CD4-positive, alpha-beta T cell treated with Interleukin-17A for 4 hours (primary cell): ENCODE data around the gene RILPL1.
"Not testable (repeated sequence)": the region's sequence is repeated elsewhere in the genome, so short reads cannot be mapped to it uniquely, and the experiment has no call there.

Experiments
- DNase-seq: peaks from one replicate; pipeline ENCODE4 v3.0.0-alpha.2; 2020; ENCODE audit warnings: mixed read lengths

RILPL1 gene

DNA sequence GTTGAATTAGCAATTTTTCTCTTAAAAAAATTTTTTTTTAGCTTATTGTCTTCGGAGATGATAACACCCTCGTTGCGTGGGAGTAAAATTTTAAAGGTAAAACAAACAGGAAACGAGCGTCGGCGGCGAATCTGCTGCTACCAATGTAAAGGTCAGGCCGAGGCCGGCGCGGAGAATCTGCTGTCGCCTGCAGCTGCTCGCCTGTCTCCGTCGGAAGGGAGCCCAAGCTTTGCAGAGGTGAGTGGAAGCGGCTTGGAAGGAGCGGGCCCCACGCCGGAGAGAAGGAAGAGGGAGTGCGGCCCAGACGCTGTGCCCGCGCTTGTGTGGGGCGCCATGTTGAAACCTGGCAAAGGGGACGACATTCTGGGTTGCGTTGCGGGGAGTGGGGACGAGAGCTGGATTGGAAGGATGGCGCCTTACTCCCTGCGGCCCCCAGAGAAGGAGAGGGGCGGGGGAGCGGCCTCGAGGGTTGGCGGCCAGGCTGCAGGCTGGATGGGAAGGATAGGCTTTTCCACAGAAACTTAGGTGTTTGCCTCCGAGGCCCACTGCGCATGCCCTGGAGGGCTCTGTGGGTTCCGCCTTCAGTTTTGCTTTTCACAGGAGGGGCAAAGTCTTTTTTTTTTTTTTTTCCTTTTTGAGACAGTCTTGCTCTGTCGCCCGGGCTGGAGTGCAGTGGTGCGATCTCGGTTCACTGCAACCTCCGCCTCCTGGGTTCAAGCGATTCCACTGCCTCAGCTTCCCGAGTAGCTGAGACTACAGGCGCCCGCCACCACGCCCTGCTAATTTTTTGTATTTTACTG lies 75.3 kb downstream of the RILPL1 start, which contains the start of gene SNRNP35:
SNRNP35 (plus strand) TSS at position 160 of the 800 bp plus-strand sequence. CDS start 7,402 bp downstream, outside the sequence.
- peak; percentile 90 for DNase-seq

GRCh38 chr12:123453165-123453564 lies 80.4 kb downstream of the RILPL1 start:
- no peak for DNase-seq

GRCh38 chr12:123452276-123452550 lies 81.3 kb downstream of the RILPL1 start:
- DNase-seq, result not testable (repeated sequence)

GRCh38 chr12:123450636-123451035 lies 82.9 kb downstream of the RILPL1 start:
- no peak for DNase-seq

DNA sequence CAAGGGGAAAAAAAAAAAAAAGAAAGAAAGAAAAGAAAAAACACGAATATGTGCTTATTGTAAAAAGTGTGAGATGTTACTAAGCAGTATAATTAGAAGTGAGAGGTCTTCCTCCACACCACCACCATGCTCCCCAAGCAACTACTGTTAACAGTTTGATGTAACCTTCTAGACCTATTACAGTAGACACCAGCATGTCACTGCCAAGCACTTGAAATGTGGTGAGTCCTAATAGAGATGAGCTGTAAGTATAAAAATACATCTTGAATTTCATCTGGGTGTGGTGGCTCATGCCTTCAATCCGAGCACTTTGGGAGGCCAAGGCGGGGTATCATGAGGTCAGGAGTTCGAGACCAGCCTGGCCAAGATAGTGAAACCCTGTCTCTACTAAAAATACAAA lies 83.7 kb downstream of the RILPL1 start:
- no peak for DNase-seq

DNA sequence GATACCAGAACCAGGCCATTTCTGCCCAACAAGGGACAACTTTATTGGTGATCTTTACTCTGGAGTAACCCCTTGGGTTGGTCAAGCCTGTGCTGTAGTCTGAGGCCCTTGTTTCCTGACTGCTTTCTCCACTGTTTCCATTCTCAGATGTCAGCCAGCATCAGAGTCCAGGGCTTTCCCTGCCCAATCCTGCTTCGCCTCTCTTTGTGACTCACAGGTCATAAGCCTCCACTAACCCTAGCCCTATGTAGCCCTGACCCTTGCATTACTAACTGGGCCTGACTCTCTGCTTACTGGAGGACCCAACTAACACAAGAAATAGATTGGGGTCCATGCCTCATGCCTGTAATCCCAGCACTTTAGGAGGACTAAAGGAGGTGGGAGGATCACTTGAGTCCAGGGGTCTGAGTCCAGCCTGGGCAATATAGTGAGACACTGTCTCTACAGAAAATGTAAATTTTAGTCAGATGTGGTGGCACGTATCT lies 84.2 kb downstream of the RILPL1 start:
- DNase-seq, result no peak

DNA sequence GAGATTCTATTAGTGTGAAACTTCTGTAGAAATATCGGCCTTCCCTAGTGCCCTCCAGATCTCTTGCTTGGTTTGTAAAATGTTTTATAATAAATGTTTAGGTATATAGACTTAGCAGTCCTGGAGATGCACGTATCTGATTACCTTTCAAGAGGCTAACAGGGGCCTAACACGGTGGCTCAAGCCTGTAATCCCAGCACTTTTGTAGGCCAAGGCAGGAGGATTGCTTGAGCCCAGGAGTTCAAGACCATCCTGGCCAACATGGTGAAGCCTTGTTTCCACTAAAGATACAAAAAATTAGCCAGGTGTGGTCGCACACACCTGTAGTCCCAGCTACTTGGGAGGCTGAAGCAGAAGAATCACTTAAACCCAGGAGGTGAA lies 87.2 kb downstream of the RILPL1 start:
- no peak for DNase-seq

DNA sequence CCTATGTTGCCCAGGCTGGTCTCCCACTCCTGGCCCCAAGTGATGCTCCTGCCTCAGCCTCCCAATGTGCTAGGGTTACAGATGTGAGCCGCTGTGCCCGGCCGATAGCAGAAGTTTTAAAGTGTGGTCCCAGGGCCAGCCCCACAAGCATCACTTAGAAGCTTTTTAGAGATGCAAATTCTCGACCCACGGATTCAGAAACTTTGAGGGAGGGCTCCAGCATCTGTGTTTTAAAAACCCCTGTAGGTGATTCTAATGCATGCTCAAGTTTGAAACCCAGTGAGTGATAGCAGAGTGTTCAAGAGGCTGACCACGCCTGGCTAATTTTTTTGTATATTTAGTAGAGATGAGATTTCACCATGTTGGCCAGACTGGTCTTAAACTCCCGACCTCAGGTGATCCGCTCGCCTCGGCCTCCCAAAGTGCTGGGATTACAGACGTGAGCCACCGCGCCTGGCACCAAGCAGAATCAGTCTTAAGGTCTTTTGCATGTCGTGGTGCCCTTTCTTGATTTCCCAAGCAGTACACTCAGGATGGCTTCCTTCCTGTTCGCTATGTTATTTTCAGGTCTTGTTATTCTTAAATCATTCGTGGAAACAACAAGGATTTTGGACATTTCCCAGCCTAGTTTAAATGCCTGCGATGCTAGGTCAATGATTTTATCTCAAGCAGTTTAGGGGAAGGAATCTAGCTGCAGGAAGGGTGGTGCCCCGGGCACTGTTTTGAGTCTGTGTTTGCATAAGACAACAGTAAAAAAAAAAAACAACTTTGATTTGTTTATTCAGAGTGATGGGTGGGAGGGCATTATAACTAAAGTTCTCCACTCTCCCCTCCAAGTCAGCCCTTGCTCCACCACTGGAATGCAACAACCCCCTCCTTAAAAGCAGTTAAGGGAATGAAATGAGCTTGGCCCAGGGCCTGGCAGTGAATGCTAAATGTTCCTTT lies 87.9 kb downstream of the RILPL1 start:
- DNase-seq, result peak; percentile 32

DNA sequence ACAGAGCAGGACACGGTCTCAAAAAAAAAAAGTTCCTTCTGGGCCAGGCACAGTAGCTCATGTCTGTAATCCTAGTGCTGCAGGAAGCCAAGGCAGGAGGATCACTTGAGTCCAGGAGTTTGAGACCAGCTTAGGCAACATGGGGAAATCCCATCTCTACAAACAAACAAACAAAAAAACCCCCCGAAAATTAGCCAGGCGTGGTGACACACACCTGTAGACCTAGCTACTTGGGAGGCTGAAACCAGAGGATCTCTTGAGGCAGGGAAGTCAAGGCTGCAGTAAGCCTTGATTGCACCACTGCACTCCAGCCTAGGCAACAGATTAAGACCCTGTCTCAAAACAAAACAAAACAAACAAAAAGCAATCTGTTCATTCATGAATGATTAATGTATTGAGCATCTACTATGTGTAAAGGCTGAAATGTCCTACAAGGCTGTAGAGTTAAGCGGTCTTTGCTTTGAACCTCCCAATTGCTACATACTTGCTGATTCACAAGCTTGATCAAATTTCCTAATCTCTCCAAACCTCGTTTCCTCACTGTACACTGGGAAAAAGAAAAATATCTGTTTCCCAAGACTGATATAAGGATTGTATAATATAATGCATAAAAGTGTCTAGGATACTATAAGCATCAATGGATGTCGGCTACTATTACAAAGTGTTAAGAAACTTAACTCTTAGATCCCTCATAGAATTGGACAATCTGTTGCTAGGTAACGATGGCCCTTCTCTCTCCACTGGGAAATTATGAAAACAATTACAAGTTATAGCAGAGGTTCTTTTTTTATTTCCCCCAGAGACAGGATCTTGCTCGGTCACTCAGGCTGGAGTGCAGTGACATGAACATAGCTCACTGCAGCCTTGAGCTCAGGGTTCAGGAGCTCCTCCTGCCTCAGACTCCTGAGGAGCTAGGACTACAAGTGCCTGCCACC lies 89.2 kb downstream of the RILPL1 start:
- DNase-seq, result no peak

- DNase-seq, result no peak
These were observed 90.7 kb downstream of the RILPL1 start for GRCh38 chr12:123442774-123443173.

DNA sequence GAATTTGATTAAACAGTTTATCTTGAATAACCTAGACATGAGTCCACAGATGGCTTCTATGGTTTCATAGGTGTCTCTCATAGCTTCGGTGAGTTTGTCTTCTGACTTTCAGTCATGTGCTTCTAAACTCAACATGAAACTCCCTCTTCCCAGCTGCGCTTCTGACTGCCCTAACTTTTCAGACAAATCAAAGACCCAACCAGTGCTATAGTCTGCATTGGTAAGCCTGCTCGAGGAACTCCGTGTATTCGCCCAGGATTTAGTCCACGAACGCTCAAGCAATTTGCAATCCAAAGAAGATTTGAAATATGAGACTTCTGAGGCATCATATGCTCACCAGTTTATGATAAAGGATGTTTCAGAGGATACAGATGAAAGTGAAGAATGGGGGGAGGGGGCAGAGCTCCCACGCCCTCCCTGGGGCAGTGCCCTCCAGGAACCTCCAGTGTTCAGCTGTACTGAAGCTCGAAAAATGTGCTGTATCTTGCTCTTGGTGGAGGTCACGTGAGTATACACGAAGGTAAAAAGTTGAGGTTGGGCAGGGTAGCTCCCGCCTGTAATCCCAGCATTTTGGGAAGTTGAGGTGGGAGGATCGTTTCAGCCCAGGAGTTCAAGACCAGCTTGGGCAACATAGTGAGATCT lies 91.9 kb downstream of the RILPL1 start:
- no peak for DNase-seq

GRCh38 chr12:123436017-123436964 lies 97.2 kb downstream of the RILPL1 start, which contains the start of gene RILPL2:
Gene RILPL2, minus strand, starts transcription at chr12:123436684. Its CDS starts 264 bp downstream, at chr12:123436420.
- peak; percentile 92 for DNase-seq

DNA sequence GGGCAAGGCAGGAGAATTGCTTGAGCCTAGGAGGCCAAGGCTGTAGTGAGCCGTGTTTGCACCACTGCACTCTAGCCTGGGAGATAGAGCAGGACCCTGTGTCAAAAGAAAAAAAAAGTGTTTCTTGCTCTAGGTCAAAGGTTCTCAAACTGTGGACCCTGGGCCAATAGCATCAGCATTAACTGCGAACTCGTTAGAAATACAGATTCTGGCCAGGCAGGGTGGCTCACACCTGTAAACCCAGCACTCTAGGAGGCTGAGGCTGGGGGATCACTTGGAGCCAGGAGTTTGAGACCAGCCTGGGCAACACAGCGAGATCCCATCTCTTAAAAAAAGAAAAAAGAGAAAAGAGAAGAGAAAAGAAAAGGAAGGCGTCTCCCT lies 97.9 kb downstream of the RILPL1 start:
- no peak for DNase-seq

- DNase-seq, result no peak
These were observed 99.9 kb downstream of the RILPL1 start for GRCh38 chr12:123433615-123434014.

- DNase-seq, result not testable (repeated sequence)
These were observed 101.3 kb downstream of the RILPL1 start for GRCh38 chr12:123431951-123432817.

- not testable (repeated sequence) for DNase-seq
These were observed 104.4 kb downstream of the RILPL1 start for GRCh38 chr12:123429101-123429500.

- no peak for DNase-seq
These were observed 104.9 kb downstream of the RILPL1 start for GRCh38 chr12:123428591-123428990.

GRCh38 chr12:123427036-123427769 lies 106.3 kb downstream of the RILPL1 start:
- peak; percentile 24 for DNase-seq

- no peak for DNase-seq
These were observed 112.2 kb downstream of the RILPL1 start for GRCh38 chr12:123421314-123421713.
